ENCODE results near the gene R3HDM4.
"Not testable (repeated sequence)": the region's sequence is repeated elsewhere in the genome, so short reads cannot be mapped to it uniquely, and the experiment has no call there.

Gene R3HDM4

DNA sequence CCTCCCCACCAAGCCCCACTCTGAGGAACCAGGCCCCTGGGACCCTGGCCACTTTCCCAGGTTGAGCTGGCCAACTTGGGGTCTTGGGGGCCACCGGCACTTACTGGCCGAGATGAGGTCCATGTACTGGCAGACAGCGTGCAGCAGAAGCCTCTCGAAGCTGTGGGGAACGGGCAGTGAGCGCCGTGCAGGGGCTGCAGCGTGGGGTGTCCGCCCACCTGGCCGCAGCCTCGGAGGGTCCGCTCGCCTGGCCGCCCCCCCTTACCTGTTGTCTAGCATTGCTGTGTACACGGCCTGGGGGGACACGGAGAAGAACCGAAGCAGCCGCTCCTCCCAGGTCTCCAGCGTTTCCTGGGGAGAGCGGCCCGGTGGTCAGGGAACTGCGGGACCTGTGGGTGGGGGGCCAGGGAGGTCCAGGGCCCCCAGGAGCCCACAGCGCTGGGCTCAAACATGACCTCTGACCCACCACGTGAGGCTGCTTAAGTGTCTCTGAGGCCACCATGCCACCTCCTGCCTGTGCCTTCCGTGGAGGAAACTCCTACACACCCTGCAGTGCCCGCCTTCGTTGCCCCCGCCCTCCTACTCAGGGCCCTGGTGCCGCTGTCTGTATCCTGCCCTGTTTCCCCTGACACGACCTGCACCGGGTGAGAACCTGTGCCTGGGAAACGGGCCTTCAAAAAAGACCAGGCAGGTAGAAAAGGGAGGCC is 13.5 kb downstream of the R3HDM4 start:
- H3K9me3 ChIP-seq (ENCODE audit: control insufficient read depth, insufficient read depth, low read length) = no peaks in the 10 kb centered on the region
- no peak for DNase-seq (ENCODE audit: low read depth, low spot score)
- peaks cover 3% of the 10 kb centered on the region; the same call in 1 of the 2 replicates for H3K36me3 ChIP-seq (ENCODE audit: control insufficient read depth, insufficient read depth, low read length)
- H3K27me3 ChIP-seq (ENCODE audit: control insufficient read depth, insufficient read depth, low read length) = no peaks in the 10 kb centered on the region
- WGBS (ENCODE audit: insufficient coverage, insufficient read length) = no CpG with 5 or more reads among the region's 32 CpGs
- H3K4me1 ChIP-seq (ENCODE audit: control insufficient read depth, insufficient read depth, low read length) = peaks cover 4% of the 10 kb centered on the region; the same call in 1 of the 2 replicates
- H3K27ac ChIP-seq (ENCODE audit: low read length) = no peak overlapping the region
- no peak overlapping the region for H3K4me3 ChIP-seq (ENCODE audit: low read length)

DNA sequence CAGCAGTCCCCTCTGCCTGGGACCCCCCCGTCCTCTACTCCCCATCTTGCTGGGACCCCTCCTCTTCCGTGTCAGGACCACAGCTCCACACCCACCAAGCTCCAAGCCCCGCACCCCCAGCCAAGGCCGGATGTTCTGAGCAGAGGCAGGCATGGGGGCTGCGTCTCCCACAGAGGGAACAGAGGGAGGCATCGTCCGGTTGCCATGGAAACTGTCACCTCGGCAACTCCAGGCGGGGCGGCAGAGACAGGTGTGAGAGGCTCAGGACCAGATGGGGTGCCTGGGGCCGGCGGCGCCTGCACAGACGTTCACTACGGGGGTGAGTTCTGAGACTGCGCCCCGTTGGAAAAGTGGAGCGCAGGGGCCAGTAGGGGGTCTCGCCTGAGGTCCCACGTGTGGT is 14.4 kb downstream of the R3HDM4 start:
- Histone ChIP-seq H3K27me3 (ENCODE audit: control insufficient read depth, insufficient read depth, low read length) (no peaks in the 10 kb centered on the region), H3K4me3 (ENCODE audit: low read length) (no peak overlapping the region), H3K9me3 (ENCODE audit: control insufficient read depth, insufficient read depth, low read length) (no peaks in the 10 kb centered on the region), H3K36me3 (ENCODE audit: control insufficient read depth, insufficient read depth, low read length) (peaks cover 3% of the 10 kb centered on the region; the same call in 1 of the 2 replicates), H3K27ac (ENCODE audit: low read length) (no peak overlapping the region), H3K4me1 (ENCODE audit: control insufficient read depth, insufficient read depth, low read length) (peaks cover 4% of the 10 kb centered on the region; the same call in 1 of the 2 replicates)
- no CpG with 5 or more reads among the region's 20 CpGs for WGBS (ENCODE audit: insufficient coverage, insufficient read length)
- DNase-seq (ENCODE audit: low read depth, low spot score) = no peak

DNA sequence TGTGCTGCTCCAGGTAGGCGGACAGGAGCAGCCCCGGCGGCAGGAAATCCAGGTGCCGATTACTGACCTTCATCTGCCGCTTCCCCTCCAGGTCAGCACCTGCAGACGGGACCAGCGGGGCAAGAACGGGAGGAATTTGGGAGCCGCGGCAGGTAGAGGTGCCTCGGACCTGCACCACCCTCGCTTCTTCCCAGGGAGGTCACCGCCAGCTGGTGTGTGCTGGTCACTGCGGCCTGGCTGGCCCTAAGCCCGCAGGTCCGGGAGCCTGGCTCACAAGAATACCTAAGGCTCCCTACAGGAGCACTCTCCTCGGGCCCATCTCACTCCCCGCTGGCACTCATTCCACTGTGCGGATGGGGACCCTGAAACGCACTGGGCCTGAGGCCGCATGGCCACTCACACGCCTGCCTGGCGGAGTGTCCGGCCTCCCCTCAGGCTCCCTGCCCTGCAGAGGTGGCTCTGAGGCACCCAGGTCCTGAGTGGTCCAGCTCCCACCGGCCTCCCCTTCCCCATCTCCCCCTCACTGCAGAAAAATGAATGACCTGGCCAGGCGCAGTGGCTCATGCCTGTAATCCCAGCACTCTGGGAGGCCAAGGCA is 15.5 kb downstream of the R3HDM4 start:
- Histone ChIP-seq H3K4me3 (ENCODE audit: low read length) (no peak overlapping the region), H3K27ac (ENCODE audit: low read length) (no peak overlapping the region), H3K27me3 (ENCODE audit: control insufficient read depth, insufficient read depth, low read length) (no peaks in the 10 kb centered on the region), H3K36me3 (ENCODE audit: control insufficient read depth, insufficient read depth, low read length) (peaks cover 3% of the 10 kb centered on the region; the same call in 1 of the 2 replicates), H3K9me3 (ENCODE audit: control insufficient read depth, insufficient read depth, low read length) (no peaks in the 10 kb centered on the region), H3K4me1 (ENCODE audit: control insufficient read depth, insufficient read depth, low read length) (peaks cover 4% of the 10 kb centered on the region; the same call in 1 of the 2 replicates)
- DNase-seq (ENCODE audit: low read depth, low spot score) = no peak
- WGBS (ENCODE audit: insufficient coverage, insufficient read length) = no CpG with 5 or more reads among the region's 26 CpGs

DNA sequence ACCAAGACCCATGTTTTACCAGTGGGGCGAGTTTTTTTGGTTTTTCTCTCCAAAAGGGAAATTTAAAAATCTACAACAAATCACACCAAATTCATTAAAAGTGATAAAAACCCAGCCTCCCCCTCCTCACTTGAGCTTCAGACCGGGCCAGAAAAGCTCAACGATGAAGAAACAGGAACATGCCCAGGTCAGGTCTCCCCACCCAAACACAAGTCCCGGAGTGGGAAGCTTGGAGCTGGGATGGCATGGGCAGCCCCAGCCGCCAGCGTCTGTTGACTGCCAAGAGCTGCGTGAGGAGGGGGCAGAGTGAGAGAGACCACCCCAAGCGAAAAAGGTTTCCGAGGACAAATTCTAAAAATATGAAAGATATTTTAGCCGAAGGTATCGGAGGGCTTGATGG is 16.0 kb downstream of the R3HDM4 start:
- peaks cover 4% of the 10 kb centered on the region; the same call in 1 of the 2 replicates for H3K4me1 ChIP-seq (ENCODE audit: control insufficient read depth, insufficient read depth, low read length)
- H3K4me3 ChIP-seq (ENCODE audit: low read length) = no peak overlapping the region
- peaks cover 3% of the 10 kb centered on the region; the same call in 1 of the 2 replicates for H3K36me3 ChIP-seq (ENCODE audit: control insufficient read depth, insufficient read depth, low read length)
- H3K27ac ChIP-seq (ENCODE audit: low read length) = no peak overlapping the region
- no CpG with 5 or more reads among the region's 11 CpGs for WGBS (ENCODE audit: insufficient coverage, insufficient read length)
- no peaks in the 10 kb centered on the region for H3K9me3 ChIP-seq (ENCODE audit: control insufficient read depth, insufficient read depth, low read length)
- no peak for DNase-seq (ENCODE audit: low read depth, low spot score)
- no peaks in the 10 kb centered on the region for H3K27me3 ChIP-seq (ENCODE audit: control insufficient read depth, insufficient read depth, low read length)

DNA sequence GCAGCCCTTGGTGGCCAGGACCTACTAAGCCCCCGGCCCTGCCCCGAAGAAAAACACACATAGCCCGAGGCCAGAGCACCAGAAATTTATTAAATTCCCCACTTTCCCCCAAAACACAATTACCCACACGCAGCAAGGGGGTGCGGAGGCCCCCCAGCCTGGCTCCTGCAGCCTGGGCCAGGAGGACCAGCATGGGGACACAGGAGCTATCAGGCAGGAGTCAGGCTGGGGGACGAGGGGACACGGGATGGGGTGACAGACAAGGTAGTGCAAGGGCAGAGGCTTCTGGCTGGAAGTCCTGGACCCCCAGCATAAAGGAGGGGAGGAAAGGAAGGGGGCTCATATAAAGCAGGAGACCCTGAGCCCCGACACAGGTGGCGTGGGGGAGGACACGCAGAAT is 16.6 kb downstream of the R3HDM4 start:
- peaks cover 3% of the 10 kb centered on the region; the same call in 1 of the 2 replicates for H3K36me3 ChIP-seq (ENCODE audit: control insufficient read depth, insufficient read depth, low read length)
- H3K9me3 ChIP-seq (ENCODE audit: control insufficient read depth, insufficient read depth, low read length) = no peaks in the 10 kb centered on the region
- no peak overlapping the region for H3K4me3 ChIP-seq (ENCODE audit: low read length)
- no peak for DNase-seq (ENCODE audit: low read depth, low spot score)
- H3K27me3 ChIP-seq (ENCODE audit: control insufficient read depth, insufficient read depth, low read length) = no peaks in the 10 kb centered on the region
- peaks cover 4% of the 10 kb centered on the region; the same call in 1 of the 2 replicates for H3K4me1 ChIP-seq (ENCODE audit: control insufficient read depth, insufficient read depth, low read length)
- no CpG with 5 or more reads among the region's 10 CpGs for WGBS (ENCODE audit: insufficient coverage, insufficient read length)
- no peak overlapping the region for H3K27ac ChIP-seq (ENCODE audit: low read length)

DNA sequence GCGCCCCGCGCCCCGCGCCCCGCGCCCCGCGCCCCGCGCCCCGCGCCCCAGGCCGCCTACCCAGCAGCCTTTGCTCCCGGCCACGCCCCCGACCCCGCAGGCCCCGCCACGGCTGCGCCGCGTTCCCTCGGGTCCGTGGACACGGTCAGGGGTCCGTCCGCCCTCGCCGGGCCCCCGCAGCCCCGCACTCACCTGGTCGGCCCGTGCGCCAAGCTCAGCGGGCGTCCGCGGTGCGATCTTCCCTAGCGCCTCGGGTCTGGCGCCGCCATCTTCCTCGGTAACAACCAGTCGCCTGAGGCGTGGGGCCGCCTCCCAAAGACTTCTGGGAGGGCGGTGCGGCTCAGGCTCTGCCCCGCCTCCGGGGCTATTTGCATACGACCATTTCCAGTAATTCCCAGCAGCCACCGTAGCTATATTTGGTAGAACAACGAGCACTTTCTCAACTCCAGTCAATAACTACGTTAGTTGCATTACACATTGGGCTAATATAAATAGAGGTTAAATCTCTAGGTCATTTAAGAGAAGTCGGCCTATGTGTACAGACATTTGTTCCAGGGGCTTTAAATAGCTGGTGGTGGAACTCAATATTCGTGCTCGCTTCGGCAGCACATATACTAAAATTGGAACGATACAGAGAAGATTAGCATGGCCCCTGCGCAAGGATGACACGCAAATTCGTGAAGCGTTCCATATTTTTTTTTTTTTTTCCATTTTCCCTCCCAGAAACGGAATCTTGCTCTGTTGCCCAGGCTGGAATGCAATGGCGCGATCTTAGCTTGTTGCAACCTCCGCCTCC is 19.9 kb downstream of the R3HDM4 start, which contains the start of the genes MED16 and RNU6-9:
Gene MED16 (minus strand): TSS at position 294 of the 796 bp plus-strand sequence. CDS start 2,056 bp downstream, outside the sequence.
Gene RNU6-9 (plus strand): TSS at position 591 of the 796 bp plus-strand sequence.
- no peak for DNase-seq (ENCODE audit: low read depth, low spot score)
- Histone ChIP-seq H3K36me3 (ENCODE audit: control insufficient read depth, insufficient read depth, low read length) (peaks cover 14% of the 10 kb centered on the region), H3K4me3 (ENCODE audit: low read length) (peak within 1 kb of the TSS; percentile 100), H3K4me1 (ENCODE audit: control insufficient read depth, insufficient read depth, low read length) (no peaks in the 10 kb centered on the region), H3K27me3 (ENCODE audit: control insufficient read depth, insufficient read depth, low read length) (no peaks in the 10 kb centered on the region), H3K27ac (ENCODE audit: low read length) (no peak within 1 kb of the TSS), H3K9me3 (ENCODE audit: control insufficient read depth, insufficient read depth, low read length) (no peaks in the 10 kb centered on the region)
- no CpG with 5 or more reads among the region's 69 CpGs for WGBS (ENCODE audit: insufficient coverage, insufficient read length)

DNA sequence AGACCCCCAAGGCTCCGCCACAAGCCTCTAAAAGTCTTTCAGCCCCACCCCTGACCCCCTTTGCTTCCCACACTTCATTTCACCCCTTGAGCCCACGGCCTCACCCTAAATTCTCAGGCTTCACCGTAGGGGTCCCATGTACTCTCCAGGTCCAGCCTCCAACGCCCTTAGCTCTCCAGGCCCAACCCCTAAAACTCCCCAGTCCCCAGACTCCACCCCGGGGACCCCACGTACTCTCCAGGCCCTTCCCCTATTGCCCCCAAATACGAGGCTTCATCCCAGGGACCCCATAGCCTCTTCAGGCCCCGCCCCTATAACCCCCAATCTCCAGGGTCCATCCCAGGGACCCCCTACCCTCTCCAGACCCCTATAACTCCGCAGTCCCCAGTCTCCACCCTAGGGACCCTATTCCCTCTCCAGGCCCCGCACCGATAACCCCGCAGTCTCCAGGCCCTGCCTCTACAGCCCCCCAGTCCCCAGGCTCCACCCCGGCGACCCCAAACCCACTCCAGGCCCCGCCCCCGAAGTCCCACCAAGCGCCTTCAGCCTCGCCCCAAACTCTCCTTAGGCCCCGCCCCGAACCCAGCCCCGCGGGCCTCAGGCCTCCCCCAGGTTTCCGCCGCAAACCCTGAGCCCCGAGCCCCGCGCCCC is 20.7 kb downstream of the R3HDM4 start:
- H3K27ac ChIP-seq (ENCODE audit: low read length) = no peak overlapping the region
- no peaks in the 10 kb centered on the region for H3K9me3 ChIP-seq (ENCODE audit: control insufficient read depth, insufficient read depth, low read length)
- no peaks in the 10 kb centered on the region for H3K27me3 ChIP-seq (ENCODE audit: control insufficient read depth, insufficient read depth, low read length)
- no peak for DNase-seq (ENCODE audit: low read depth, low spot score)
- no peaks in the 10 kb centered on the region for H3K4me1 ChIP-seq (ENCODE audit: control insufficient read depth, insufficient read depth, low read length)
- peak overlapping the region; percentile 100; the same call in 1 of the 2 replicates for H3K4me3 ChIP-seq (ENCODE audit: low read length)
- no CpG with 5 or more reads among the region's 27 CpGs for WGBS (ENCODE audit: insufficient coverage, insufficient read length)
- H3K36me3 ChIP-seq (ENCODE audit: control insufficient read depth, insufficient read depth, low read length) = peaks cover 14% of the 10 kb centered on the region

DNA sequence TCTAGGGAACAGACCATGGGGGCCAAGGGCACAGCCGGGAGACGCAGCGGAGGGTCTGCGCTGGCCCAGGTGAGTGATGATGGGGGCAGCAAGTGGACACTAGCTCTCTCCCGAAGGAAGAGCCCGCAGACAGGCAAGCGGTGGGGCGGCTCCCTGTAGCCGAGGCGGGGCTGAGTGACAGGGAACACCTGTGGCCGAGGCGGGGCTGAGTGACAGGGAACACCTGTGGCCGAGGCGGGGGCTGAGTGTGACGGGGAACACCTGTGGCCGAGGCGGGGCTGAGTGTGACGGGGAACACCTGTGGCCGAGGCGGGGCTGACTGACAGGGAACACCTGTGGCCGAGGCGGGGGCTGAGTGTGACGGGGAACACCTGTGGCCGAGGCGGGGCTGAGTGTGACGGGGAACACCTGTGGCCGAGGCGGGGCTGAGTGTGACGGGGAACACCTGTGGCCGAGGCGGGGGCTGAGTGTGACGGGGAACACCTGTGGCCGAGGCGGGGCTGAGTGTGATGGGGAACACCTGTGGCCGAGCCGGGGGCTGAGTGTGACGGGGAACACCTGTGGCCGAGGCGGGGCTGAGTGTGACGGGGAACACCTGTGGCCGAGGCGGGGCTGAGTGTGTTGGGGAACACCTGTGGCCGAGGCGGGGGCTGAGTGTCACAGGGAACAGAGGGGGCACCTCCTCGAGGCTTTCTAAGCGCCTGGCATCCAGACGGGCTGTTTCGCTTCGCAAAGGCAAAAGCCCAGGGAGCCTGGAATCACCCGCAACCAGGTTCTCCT is 21.4 kb downstream of the R3HDM4 start:
- WGBS (ENCODE audit: insufficient coverage, insufficient read length) = no CpG with 5 or more reads among the region's 50 CpGs
- H3K27ac ChIP-seq (ENCODE audit: low read length); H3K27me3 ChIP-seq (ENCODE audit: control insufficient read depth, insufficient read depth, low read length); H3K9me3 ChIP-seq (ENCODE audit: control insufficient read depth, insufficient read depth, low read length); DNase-seq (ENCODE audit: low read depth, low spot score); H3K4me3 ChIP-seq (ENCODE audit: low read length); H3K4me1 ChIP-seq (ENCODE audit: control insufficient read depth, insufficient read depth, low read length): not testable (repeated sequence)
- H3K36me3 ChIP-seq (ENCODE audit: control insufficient read depth, insufficient read depth, low read length) = peaks cover 14% of the 10 kb centered on the region

DNA sequence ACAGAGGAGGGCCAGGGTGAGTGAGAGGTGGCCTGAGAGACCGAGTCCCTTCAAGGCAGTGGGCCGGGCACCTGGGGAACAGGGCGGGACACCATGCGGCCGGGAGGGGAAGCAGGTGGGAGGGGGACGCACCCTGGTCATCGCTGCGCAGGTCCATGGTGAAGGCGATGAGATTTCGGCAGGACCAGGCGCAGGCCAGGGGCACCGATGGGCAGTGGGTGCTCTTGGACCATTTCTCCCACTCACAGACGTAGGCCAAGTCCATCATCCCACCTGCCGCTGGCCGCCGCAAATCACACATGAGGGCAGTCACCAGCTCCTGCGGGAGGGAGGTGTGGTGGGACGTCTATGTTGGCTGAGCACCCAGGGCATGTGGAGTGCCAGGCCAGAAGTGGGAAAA is 22.2 kb downstream of the R3HDM4 start:
- WGBS (ENCODE audit: insufficient coverage, insufficient read length) = no CpG with 5 or more reads among the region's 18 CpGs
- peaks cover 20% of the 10 kb centered on the region for H3K36me3 ChIP-seq (ENCODE audit: control insufficient read depth, insufficient read depth, low read length)
- H3K27ac ChIP-seq (ENCODE audit: low read length) = no peak overlapping the region
- H3K9me3 ChIP-seq (ENCODE audit: control insufficient read depth, insufficient read depth, low read length) = no peaks in the 10 kb centered on the region
- H3K4me1 ChIP-seq (ENCODE audit: control insufficient read depth, insufficient read depth, low read length) = no peaks in the 10 kb centered on the region
- H3K27me3 ChIP-seq (ENCODE audit: control insufficient read depth, insufficient read depth, low read length) = no peaks in the 10 kb centered on the region
- no peak for DNase-seq (ENCODE audit: low read depth, low spot score)
- H3K4me3 ChIP-seq (ENCODE audit: low read length) = no peak overlapping the region
